ENCODE results near the gene SRRD.

The SRRD gene

GRCh38 chr22:26481694-26482093, 2.0 kb upstream of the SRRD start:
- DNase-seq (ENCODE audit: low read depth in 1 of 2, low spot score in 1 of 2): no peak

- no peak for DNase-seq (ENCODE audit: low read depth in 1 of 2, low spot score in 1 of 2)
Observed at GRCh38 chr22:26482161-26482560, 1.5 kb upstream of the SRRD start.

- DNase-seq (ENCODE audit: low read depth in 1 of 2, low spot score in 1 of 2): no peak
Observed at GRCh38 chr22:26483043-26483438, 636 bp upstream of the SRRD start.

- no peak for DNase-seq (ENCODE audit: low read depth in 1 of 2, low spot score in 1 of 2)
Observed at GRCh38 chr22:26484360-26484706, 656 bp downstream of the SRRD start.

- DNase-seq (ENCODE audit: low read depth in 1 of 2, low spot score in 1 of 2): no peak
Observed at GRCh38 chr22:26485013-26485412, 1.3 kb downstream of the SRRD start.

- DNase-seq (ENCODE audit: low read depth in 1 of 2, low spot score in 1 of 2): no peak
Observed at GRCh38 chr22:26485806-26486390, 2.2 kb downstream of the SRRD start.

GRCh38 chr22:26486394-26486793, 2.7 kb downstream of the SRRD start:
- DNase-seq (ENCODE audit: low read depth in 1 of 2, low spot score in 1 of 2): no peak

- DNase-seq (ENCODE audit: low read depth in 1 of 2, low spot score in 1 of 2): no peak
Observed at GRCh38 chr22:26487996-26488395, 4.3 kb downstream of the SRRD start.

- DNase-seq (ENCODE audit: low read depth in 1 of 2, low spot score in 1 of 2): no peak
Observed at GRCh38 chr22:26489447-26490036, 5.9 kb downstream of the SRRD start.

- DNase-seq (ENCODE audit: low read depth in 1 of 2, low spot score in 1 of 2): no peak
Observed at GRCh38 chr22:26492220-26492619, 8.5 kb downstream of the SRRD start.

GRCh38 chr22:26494506-26494905, 10.8 kb downstream of the SRRD start:
- DNase-seq (ENCODE audit: low read depth in 1 of 2, low spot score in 1 of 2): no peak

- no peak for DNase-seq (ENCODE audit: low read depth in 1 of 2, low spot score in 1 of 2)
Observed at GRCh38 chr22:26496456-26496855, 12.8 kb downstream of the SRRD start.

- no peak for DNase-seq (ENCODE audit: low read depth in 1 of 2, low spot score in 1 of 2)
Observed at GRCh38 chr22:26499188-26499703, 15.6 kb downstream of the SRRD start.

- no peak for DNase-seq (ENCODE audit: low read depth in 1 of 2, low spot score in 1 of 2)
Observed at GRCh38 chr22:26501996-26502395, 18.3 kb downstream of the SRRD start.

- peak in 1 of 2 donors; percentile 38 for DNase-seq (ENCODE audit: low read depth in 1 of 2, low spot score in 1 of 2)
Observed at GRCh38 chr22:26502688-26503561, 19.2 kb downstream of the SRRD start.

- DNase-seq (ENCODE audit: low read depth in 1 of 2, low spot score in 1 of 2): no peak
Observed at GRCh38 chr22:26503758-26504157, 20.1 kb downstream of the SRRD start.

- no peak for DNase-seq (ENCODE audit: low read depth in 1 of 2, low spot score in 1 of 2)
Observed at GRCh38 chr22:26508148-26508547, 24.5 kb downstream of the SRRD start.

- DNase-seq (ENCODE audit: low read depth in 1 of 2, low spot score in 1 of 2): peak; percentile 90 to 91
Observed at GRCh38 chr22:26512149-26512793, 28.6 kb downstream of the SRRD start, which contains the start of gene TFIP11. Gene TFIP11, minus strand, starts transcription at chr22:26512473. Its CDS starts 2,201 bp downstream, at chr22:26510272.

GRCh38 chr22:26513838-26514237, 30.2 kb downstream of the SRRD start:
- no peak for DNase-seq (ENCODE audit: low read depth in 1 of 2, low spot score in 1 of 2)

- no peak for DNase-seq (ENCODE audit: low read depth in 1 of 2, low spot score in 1 of 2)
Observed at GRCh38 chr22:26514419-26515161, 30.9 kb downstream of the SRRD start.

GRCh38 chr22:26515931-26516330, 32.3 kb downstream of the SRRD start:
- no peak for DNase-seq (ENCODE audit: low read depth in 1 of 2, low spot score in 1 of 2)
